ENCODE data around the gene TNFRSF8. TPM values are rescaled to one million over a fixed set of nuclear protein-coding genes. Genes with fewer than 3 reads are reported as not detected.

TNFRSF8 gene
- total and polyA plus RNA-seq, 9 of the 15 experiments (the other 6 are each of a cell fraction or from before 2014, with no cell fraction given), result 3.5 to 38.4 (median 17.1) TPM

DNA sequence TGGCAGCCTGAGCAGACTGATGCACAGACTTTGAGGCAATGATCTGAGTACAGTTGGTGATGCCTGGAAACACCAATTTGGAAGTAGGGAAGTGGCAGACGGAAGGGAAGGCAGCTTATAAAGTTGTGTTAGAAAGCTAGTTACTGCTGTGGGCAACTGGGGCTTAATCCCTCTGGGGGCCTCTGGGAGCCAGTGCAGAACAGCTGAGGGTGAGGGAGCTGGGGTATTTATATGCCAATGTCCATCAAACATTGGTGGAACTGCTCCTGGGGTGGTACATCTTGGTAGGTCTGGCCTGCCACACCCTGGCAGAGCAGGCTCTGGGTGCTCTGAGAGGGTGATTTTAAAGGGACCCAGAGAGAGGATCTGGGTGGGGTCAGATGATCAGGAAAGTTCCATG, 28.1 kb downstream of the TNFRSF8 start:
- Histone ChIP-seq H3K9me3 (replicated peaks; ENCODE audit: control insufficient read depth, insufficient read depth, low read depth, low read length) (no peaks in the 10 kb centered on the region), H3K4me3 (no peak overlapping the region), H3K4me1 (replicated peaks in 1 of 2; ENCODE audit: control insufficient read depth in 2 of 2, insufficient read depth in 2 of 2, low read length in 2 of 2) (no peaks in the 10 kb centered on the region; a peak in 1 of 5 replicates), H4K20me1 (replicated peaks; ENCODE audit: control insufficient read depth, insufficient read depth, low read length) (no peaks in the 10 kb centered on the region), H3K4me2 (ENCODE audit: insufficient read depth, low read length) (no peak overlapping the region), H3K36me3 (ENCODE audit: control insufficient read depth, insufficient read depth, low read length) (peaks cover 40% of the 10 kb centered on the region; the same call in 2 of the 3 replicates), H3K27me3 (ENCODE audit: control insufficient read depth in 2 of 2, insufficient read depth in 2 of 2, low read length in 2 of 2) (no peaks in the 10 kb centered on the region), H2AFZ (ENCODE audit: low read depth, low read length) (no peak overlapping the region), H3K9me1 (ENCODE audit: control insufficient read depth, insufficient read depth, low read length) (no peaks in the 10 kb centered on the region), H3K9ac (ENCODE audit: insufficient read depth in 1 of 2, low read depth in 2 of 2, low read length in 2 of 2) (no peak overlapping the region), H3K27ac (ENCODE audit: extremely low read depth, low read depth, low read length) (no peak overlapping the region), H3K79me2 (ENCODE audit: control insufficient read depth, insufficient read depth, low read length) (peaks cover 12% of the 10 kb centered on the region; the same call in 2 of the 3 replicates)
- ChIA-PET CTCF (ENCODE audit: low intra/inter-chr PET ratio) (no interaction called here), POLR2A (interaction anchor here (0.6 kb wide), 2 partner anchors 11 to 114 kb away, joined by 3 to 4 read pairs; no protein-coding TSS in a partner anchor)
- in situ Hi-C loops (cut with MboI) (no loop called here), intact Hi-C loops (cut with micrococcal nuclease) (no loop called here)
- ATAC-seq (no peak), FAIRE-seq (no peak), DNase-seq (ENCODE audit: extremely low read depth in 1 of 4, low spot score in 3 of 4) (no peak)
- WGBS (ENCODE audit: insufficient coverage, low coverage, missing lambda C conversion rate), result 80% methylated on average over 1 of the region's 1 CpG
- TF ChIP-seq CBX8 (IDR thresholded peaks at IDR 0.05; ENCODE audit: borderline replicate concordance, extremely low read depth, low read depth, low read length, poor library complexity, severe bottlenecking), result no peak
- TF ChIP-seq GMEB1 (CRISPR knock-in tag; IDR thresholded peaks at IDR 0.05), result no peak
- no peak for TF ChIP-seq ZNF23 (CRISPR knock-in tag; IDR thresholded peaks at IDR 0.05)
- TF ChIP-seq, protein P1, sequence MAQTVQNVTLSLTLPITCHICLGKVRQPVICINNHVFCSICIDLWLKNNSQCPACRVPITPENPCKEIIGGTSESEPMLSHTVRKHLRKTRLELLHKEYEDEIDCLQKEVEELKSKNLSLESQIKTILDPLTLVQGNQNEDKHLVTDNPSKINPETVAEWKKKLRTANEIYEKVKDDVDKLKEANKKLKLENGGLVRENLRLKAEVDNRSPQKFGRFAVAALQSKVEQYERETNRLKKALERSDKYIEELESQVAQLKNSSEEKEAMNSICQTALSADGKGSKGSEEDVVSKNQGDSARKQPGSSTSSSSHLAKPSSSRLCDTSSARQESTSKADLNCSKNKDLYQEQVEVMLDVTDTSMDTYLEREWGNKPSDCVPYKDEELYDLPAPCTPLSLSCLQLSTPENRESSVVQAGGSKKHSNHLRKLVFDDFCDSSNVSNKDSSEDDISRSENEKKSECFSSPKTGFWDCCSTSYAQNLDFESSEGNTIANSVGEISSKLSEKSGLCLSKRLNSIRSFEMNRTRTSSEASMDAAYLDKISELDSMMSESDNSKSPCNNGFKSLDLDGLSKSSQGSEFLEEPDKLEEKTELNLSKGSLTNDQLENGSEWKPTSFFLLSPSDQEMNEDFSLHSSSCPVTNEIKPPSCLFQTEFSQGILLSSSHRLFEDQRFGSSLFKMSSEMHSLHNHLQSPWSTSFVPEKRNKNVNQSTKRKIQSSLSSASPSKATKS (CRISPR knock-in tag; IDR thresholded peaks at IDR 0.05), result no peak
- TF ChIP-seq CGGBP1 (CRISPR knock-in tag; IDR thresholded peaks at IDR 0.05), result no peak
- BruUV-seq (replicated peaks), result no TSS peak
